GM12801 (cell line): ENCODE measurements around the gene NME7.

Experiments used
- CTCF ChIP-seq: IDR thresholded peaks from one replicate; pipeline ENCODE4 v1.5.1; 2011; ENCODE audit warnings: control low read depth; ENCODE audit not compliant: insufficient read length; ENCODE audit errors: extremely low read depth

The NME7 gene

GRCh38 chr1:169207797-169208520, 159.6 kb downstream of the NME7 start:
- no peak for TF ChIP-seq CTCF

- no peak for TF ChIP-seq CTCF
Observed at GRCh38 chr1:169204157-169204556, 163.4 kb downstream of the NME7 start.

GRCh38 chr1:169202791-169203665, 164.6 kb downstream of the NME7 start:
- TF ChIP-seq CTCF = no peak

GRCh38 chr1:169201084-169201619, 166.4 kb downstream of the NME7 start:
- no peak for TF ChIP-seq CTCF

- TF ChIP-seq CTCF = no peak
Observed at GRCh38 chr1:169200319-169200718, 167.3 kb downstream of the NME7 start.

DNA sequence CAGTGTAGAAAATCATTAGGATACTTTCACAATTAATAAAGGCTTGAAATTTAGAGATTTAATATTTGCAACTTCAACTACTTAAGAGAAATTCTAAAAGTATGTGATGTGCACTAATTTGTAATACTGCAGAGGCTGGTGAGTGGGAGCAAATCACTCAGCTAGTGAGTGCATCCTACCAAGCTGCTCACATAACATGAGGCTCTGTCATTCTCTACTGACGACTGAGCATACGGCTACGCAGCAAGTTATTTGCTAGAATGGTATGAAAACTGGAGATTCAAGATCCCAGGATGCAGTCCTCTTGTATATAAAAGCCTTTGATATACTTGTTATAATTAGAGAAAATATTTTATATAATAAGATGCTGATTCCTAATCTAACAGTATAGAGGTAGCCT, 171.0 kb downstream of the NME7 start:
- no peak for TF ChIP-seq CTCF

GRCh38 chr1:169196161-169196560, 171.4 kb downstream of the NME7 start:
- TF ChIP-seq CTCF = no peak
